IPS-NIHi7 (cell line): ENCODE measurements around the gene DCHS2.
A peak's percentile ranks its signal among the peaks of the same experiment; 100 is the strongest.

Source experiments
- DNase-seq: peaks from one replicate; pipeline ENCODE4 v3.0.0; 2012; ENCODE audit warnings: mixed read lengths; ENCODE audit errors: extremely low spot score

The DCHS2 gene

GRCh38 chr4:154390324-154390723, 101.3 kb downstream of the DCHS2 start:
- no peak for DNase-seq

- no peak for DNase-seq
Observed at GRCh38 chr4:154389148-154389547, 102.5 kb downstream of the DCHS2 start.

GRCh38 chr4:154384012-154384411, 107.6 kb downstream of the DCHS2 start:
- DNase-seq = no peak

GRCh38 chr4:154376486-154376885, 115.1 kb downstream of the DCHS2 start:
- DNase-seq = no peak

GRCh38 chr4:154368060-154368459, 123.5 kb downstream of the DCHS2 start:
- no peak for DNase-seq

- DNase-seq = no peak
Observed at GRCh38 chr4:154367659-154368058, 123.9 kb downstream of the DCHS2 start.

- DNase-seq = no peak
Observed at GRCh38 chr4:154366956-154367355, 124.6 kb downstream of the DCHS2 start.

GRCh38 chr4:154364066-154364845, 127.3 kb downstream of the DCHS2 start:
- DNase-seq = no peak

GRCh38 chr4:154361450-154361849, 130.1 kb downstream of the DCHS2 start:
- DNase-seq = no peak

GRCh38 chr4:154360491-154360890, 131.1 kb downstream of the DCHS2 start:
- DNase-seq = no peak

GRCh38 chr4:154354883-154355282, 136.7 kb downstream of the DCHS2 start:
- no peak for DNase-seq

GRCh38 chr4:154349829-154350228, 141.8 kb downstream of the DCHS2 start:
- DNase-seq = peak; percentile 43

- no peak for DNase-seq
Observed at GRCh38 chr4:154348657-154349056, 142.9 kb downstream of the DCHS2 start.

- DNase-seq = no peak
Observed at GRCh38 chr4:154345359-154345758, 146.2 kb downstream of the DCHS2 start.

GRCh38 chr4:154344686-154345085, 146.9 kb downstream of the DCHS2 start:
- peak; percentile 61 for DNase-seq

GRCh38 chr4:154343651-154344050, 147.9 kb downstream of the DCHS2 start:
- no peak for DNase-seq

GRCh38 chr4:154341448-154341847, 150.2 kb downstream of the DCHS2 start:
- no peak for DNase-seq

GRCh38 chr4:154335588-154335987, 156.0 kb downstream of the DCHS2 start:
- no peak for DNase-seq

- DNase-seq = peak; percentile 63
Observed at GRCh38 chr4:154332681-154333421, 158.7 kb downstream of the DCHS2 start.

GRCh38 chr4:154329939-154330338, 161.7 kb downstream of the DCHS2 start:
- DNase-seq = no peak

GRCh38 chr4:154329268-154329868, 162.2 kb downstream of the DCHS2 start:
- no peak for DNase-seq

GRCh38 chr4:154328030-154328429, 163.6 kb downstream of the DCHS2 start:
- no peak for DNase-seq

- no peak for DNase-seq
Observed at GRCh38 chr4:154320521-154320920, 171.1 kb downstream of the DCHS2 start.
